OCI-LY7 (cell line): ENCODE results near the gene CXCL16.

Experiments
- EZH2phosphoT487 ChIP-seq: fragments of 200-600 bp; sonication (generic); IDR thresholded peaks from 2 replicates; pipeline ENCODE4 v1.6.1; 2018; ENCODE audit warnings: low read depth, borderline replicate concordance, mild to moderate bottlenecking, mixed run types, antibody characterized with exemption, low read length, moderate library complexity, mixed read lengths
- TF ChIP-seq, protein P1 (sequence below): fragments of 200-600 bp; sonication (generic); conservative IDR thresholded peaks from 2 replicates; pipeline ENCODE4 v1.5.1; 2014; ENCODE audit warnings: mild to moderate bottlenecking, antibody characterized with exemption, low read length, moderate library complexity, mixed read lengths

DNA sequence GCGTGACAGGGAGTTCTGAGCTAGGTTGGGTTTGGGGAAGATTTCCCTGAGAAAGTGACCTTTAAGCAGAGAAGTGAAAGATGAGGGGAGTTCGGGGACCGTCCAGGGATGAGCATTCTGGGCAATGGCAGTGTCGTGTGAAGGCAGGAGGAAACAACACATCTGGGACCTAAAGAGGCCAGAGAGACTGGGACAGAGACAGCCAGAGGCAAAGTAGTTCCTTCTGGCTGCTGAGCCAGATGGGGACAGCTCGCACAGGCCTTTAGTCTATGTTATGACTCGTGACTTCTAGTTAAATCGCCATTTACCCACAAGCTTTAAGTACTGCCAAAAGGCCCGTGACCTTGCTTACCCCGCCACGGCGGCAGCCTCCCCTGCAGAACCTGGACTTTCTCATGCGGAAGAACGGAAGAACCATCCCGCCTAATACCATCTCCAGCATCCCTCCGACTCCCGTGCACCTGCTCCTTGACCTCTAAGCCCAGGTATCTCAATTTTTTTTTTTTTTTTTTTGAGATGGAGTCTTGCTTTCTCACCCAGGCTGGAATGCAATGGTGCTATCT lies 17.0 kb downstream of the CXCL16 start:
- TF ChIP-seq, protein P1, sequence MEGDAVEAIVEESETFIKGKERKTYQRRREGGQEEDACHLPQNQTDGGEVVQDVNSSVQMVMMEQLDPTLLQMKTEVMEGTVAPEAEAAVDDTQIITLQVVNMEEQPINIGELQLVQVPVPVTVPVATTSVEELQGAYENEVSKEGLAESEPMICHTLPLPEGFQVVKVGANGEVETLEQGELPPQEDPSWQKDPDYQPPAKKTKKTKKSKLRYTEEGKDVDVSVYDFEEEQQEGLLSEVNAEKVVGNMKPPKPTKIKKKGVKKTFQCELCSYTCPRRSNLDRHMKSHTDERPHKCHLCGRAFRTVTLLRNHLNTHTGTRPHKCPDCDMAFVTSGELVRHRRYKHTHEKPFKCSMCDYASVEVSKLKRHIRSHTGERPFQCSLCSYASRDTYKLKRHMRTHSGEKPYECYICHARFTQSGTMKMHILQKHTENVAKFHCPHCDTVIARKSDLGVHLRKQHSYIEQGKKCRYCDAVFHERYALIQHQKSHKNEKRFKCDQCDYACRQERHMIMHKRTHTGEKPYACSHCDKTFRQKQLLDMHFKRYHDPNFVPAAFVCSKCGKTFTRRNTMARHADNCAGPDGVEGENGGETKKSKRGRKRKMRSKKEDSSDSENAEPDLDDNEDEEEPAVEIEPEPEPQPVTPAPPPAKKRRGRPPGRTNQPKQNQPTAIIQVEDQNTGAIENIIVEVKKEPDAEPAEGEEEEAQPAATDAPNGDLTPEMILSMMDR = no peak
- TF ChIP-seq EZH2phosphoT487 = no peak
